ENCODE data around the gene BCL2L12.

BCL2L12 gene

GRCh38 chr19:49679771-49680413 is 14.2 kb downstream of the BCL2L12 start:
- no peak for TF ChIP-seq CTCF (IDR thresholded peaks at IDR 0.05; ENCODE audit: insufficient read depth, low read length, poor library complexity, severe bottlenecking)
- peaks cover 21% of the 10 kb centered on the region for H3K36me3 ChIP-seq (ENCODE audit: control insufficient read depth, insufficient read depth, low read length)
- no peaks in the 10 kb centered on the region for H3K27me3 ChIP-seq (replicated peaks; ENCODE audit: control insufficient read depth, insufficient read depth, low read length)
- DNase-seq (ENCODE audit: extremely low read depth, insufficient read length), result no peak
- H3K4me3 ChIP-seq (replicated peaks; ENCODE audit: low read depth, low read length), result peak overlapping the region; percentile 60

GRCh38 chr19:49680421-49681351 is 15.0 kb downstream of the BCL2L12 start:
- Histone ChIP-seq H3K36me3 (ENCODE audit: control insufficient read depth, insufficient read depth, low read length) (peaks cover 25% of the 10 kb centered on the region), H3K4me3 (replicated peaks; ENCODE audit: low read depth, low read length) (peak overlapping the region; percentile 60), H3K27me3 (replicated peaks; ENCODE audit: control insufficient read depth, insufficient read depth, low read length) (no peaks in the 10 kb centered on the region)
- DNase-seq (ENCODE audit: extremely low read depth, insufficient read length), result peak; percentile 93
- peak; percentile 100 for TF ChIP-seq CTCF (IDR thresholded peaks at IDR 0.05; ENCODE audit: insufficient read depth, low read length, poor library complexity, severe bottlenecking)

- no peak for TF ChIP-seq CTCF (IDR thresholded peaks at IDR 0.05; ENCODE audit: insufficient read depth, low read length, poor library complexity, severe bottlenecking)
- H3K27me3 ChIP-seq (replicated peaks; ENCODE audit: control insufficient read depth, insufficient read depth, low read length), result no peaks in the 10 kb centered on the region
- H3K4me3 ChIP-seq (replicated peaks; ENCODE audit: low read depth, low read length), result no peak overlapping the region
- H3K36me3 ChIP-seq (ENCODE audit: control insufficient read depth, insufficient read depth, low read length), result peaks cover 30% of the 10 kb centered on the region
- no peak for DNase-seq (ENCODE audit: extremely low read depth, insufficient read length)
Observed at GRCh38 chr19:49681830-49682229, 16.1 kb downstream of the BCL2L12 start.

- Histone ChIP-seq H3K4me3 (replicated peaks; ENCODE audit: low read depth, low read length) (no peak overlapping the region), H3K36me3 (ENCODE audit: control insufficient read depth, insufficient read depth, low read length) (peaks cover 35% of the 10 kb centered on the region), H3K27me3 (replicated peaks; ENCODE audit: control insufficient read depth, insufficient read depth, low read length) (no peaks in the 10 kb centered on the region)
- DNase-seq (ENCODE audit: extremely low read depth, insufficient read length), result no peak
- no peak for TF ChIP-seq CTCF (IDR thresholded peaks at IDR 0.05; ENCODE audit: insufficient read depth, low read length, poor library complexity, severe bottlenecking)
Observed at GRCh38 chr19:49682274-49682673, 16.5 kb downstream of the BCL2L12 start.

- TF ChIP-seq CTCF (IDR thresholded peaks at IDR 0.05; ENCODE audit: insufficient read depth, low read length, poor library complexity, severe bottlenecking), result no peak
- peaks cover 41% of the 10 kb centered on the region for H3K36me3 ChIP-seq (ENCODE audit: control insufficient read depth, insufficient read depth, low read length)
- no peak overlapping the region for H3K4me3 ChIP-seq (replicated peaks; ENCODE audit: low read depth, low read length)
- DNase-seq (ENCODE audit: extremely low read depth, insufficient read length), result no peak
- no peaks in the 10 kb centered on the region for H3K27me3 ChIP-seq (replicated peaks; ENCODE audit: control insufficient read depth, insufficient read depth, low read length)
Observed at GRCh38 chr19:49683814-49684250, 18.1 kb downstream of the BCL2L12 start.
